GM23338 (cell line): ENCODE measurements around the gene FAM50A. TPM values are rescaled to one million over a fixed set of nuclear protein-coding genes. Genes with fewer than 3 reads are reported as not detected.
"Not testable (repeated sequence)": the region's sequence is repeated elsewhere in the genome, so short reads cannot be mapped to it uniquely, and the experiment has no call there.

ENCODE experiments used
- ATAC-seq: fragments of 200-7000 bp; cut with Tn5 transposase; 3 replicates; pipeline ENCODE4 v1.9.1; 2020
- DNase-seq: peaks from one replicate; pipeline ENCODE4 v3.0.0-alpha.2; 2015; ENCODE audit warnings: low spot score
- H2AFZ ChIP-seq: fragments of 200-600 bp; sonication (generic); 2 replicates; pipeline ENCODE4 v1.8.0; 2016; ENCODE audit warnings: antibody characterized with exemption, mild to moderate bottlenecking, moderate library complexity
- H3F3A ChIP-seq: fragments of 200-600 bp; sonication (generic); replicated peaks from 2 replicates; pipeline ENCODE4 v1.8.0; 2017; ENCODE audit warnings: antibody characterized with exemption, mixed run types, low read depth
- H3K27ac ChIP-seq: fragments of 200-600 bp; sonication (generic); 2 replicates; pipeline ENCODE4 v1.6.1; 2016; ENCODE audit warnings: low read depth
- H3K27me3 ChIP-seq: fragments of 200-600 bp; sonication (generic); 2 replicates; pipeline ENCODE4 v1.8.0; 2016; ENCODE audit warnings: mild to moderate bottlenecking, mixed run types, moderate library complexity; ENCODE audit not compliant: insufficient read depth
- H3K36me3 ChIP-seq: fragments of 200-600 bp; sonication (generic); 2 replicates; pipeline ENCODE4 v1.8.0; 2016; ENCODE audit warnings: mild to moderate bottlenecking; ENCODE audit not compliant: insufficient read depth
- H3K4me1 ChIP-seq: fragments of 200-600 bp; sonication (generic); 2 replicates; pipeline ENCODE4 v1.8.0; 2016; ENCODE audit warnings: mild to moderate bottlenecking, moderate library complexity; ENCODE audit not compliant: insufficient read depth
- H3K4me2 ChIP-seq: fragments of 200-600 bp; sonication (generic); 2 replicates; pipeline ENCODE4 v1.7.1; 2017; ENCODE audit warnings: mixed run types
- H3K4me3 ChIP-seq: fragments of 200-600 bp; sonication (generic); 2 replicates; pipeline ENCODE4 v1.6.1; 2016; ENCODE audit warnings: mixed run types
- H3K79me2 ChIP-seq: fragments of 200-600 bp; sonication (generic); replicated peaks from 2 replicates; pipeline ENCODE4 v1.8.0; 2017; ENCODE audit warnings: mild to moderate bottlenecking; ENCODE audit not compliant: insufficient read depth
- H3K9me2 ChIP-seq: fragments of 200-600 bp; sonication (generic); 2 replicates; pipeline ENCODE4 v1.8.0; 2017; ENCODE audit not compliant: insufficient read depth
- H4K20me1 ChIP-seq: fragments of 200-600 bp; sonication (generic); replicated peaks from 2 replicates; pipeline ENCODE4 v1.8.0; 2017; ENCODE audit warnings: mild to moderate bottlenecking; ENCODE audit not compliant: insufficient read depth
- H3K27ac Mint-ChIP-seq: 2 replicates; pipeline ENCODE4 v1.8.0; 2020; ENCODE audit warnings: inconsistent platforms, mild to moderate bottlenecking, moderate library complexity, mixed read lengths
- H3K27me3 Mint-ChIP-seq: 3 replicates; pipeline ENCODE4 v1.8.0; 2022; ENCODE audit warnings: low read depth, mild to moderate bottlenecking, moderate library complexity, mixed read lengths, inconsistent platforms; ENCODE audit not compliant: insufficient read depth, poor library complexity
- H3K36me3 Mint-ChIP-seq: 3 replicates; pipeline ENCODE4 v1.8.0; 2021; ENCODE audit warnings: low read depth, mild to moderate bottlenecking, inconsistent platforms, moderate library complexity, mixed read lengths
- H3K4me1 Mint-ChIP-seq: 3 replicates; pipeline ENCODE4 v1.8.0; 2020; ENCODE audit warnings: mild to moderate bottlenecking, inconsistent platforms, mixed read lengths
- H3K4me3 Mint-ChIP-seq: 3 replicates; pipeline ENCODE4 v1.8.0; 2021; ENCODE audit warnings: moderate library complexity, mild to moderate bottlenecking, inconsistent platforms, mixed read lengths
- H3K9me3 Mint-ChIP-seq: 3 replicates; pipeline ENCODE4 v1.8.0; 2020; ENCODE audit warnings: moderate library complexity, mild to moderate bottlenecking, inconsistent platforms, mixed read lengths
- CREB1 ChIP-seq: fragments of 250-450 bp; sonication (Bioruptor Pico); IDR thresholded peaks from 2 replicates; pipeline ENCODE4 v1.5.0; 2020; ENCODE audit warnings: low read depth, mild to moderate bottlenecking, moderate library complexity
- ETS1 ChIP-seq: IDR thresholded peaks from 2 replicates; pipeline ENCODE4 v1.6.1; 2016; ENCODE audit warnings: antibody characterized with exemption
- EZH2 ChIP-seq: fragments of 200-600 bp; sonication (generic); IDR thresholded peaks from one replicate; pipeline ENCODE4 v1.8.0; 2017; ENCODE audit warnings: antibody characterized with exemption, mild to moderate bottlenecking, low read depth; ENCODE audit not compliant: unreplicated experiment
- EZH2phosphoT487 ChIP-seq: fragments of 200-600 bp; sonication (generic); IDR thresholded peaks from one replicate; pipeline ENCODE4 v1.8.1; 2018; ENCODE audit warnings: antibody characterized with exemption; ENCODE audit not compliant: unreplicated experiment
- POLR2AphosphoS5 ChIP-seq: IDR thresholded peaks from 2 replicates; pipeline ENCODE4 v1.6.1; 2016; ENCODE audit warnings: antibody characterized with exemption, low read depth
- REST ChIP-seq: IDR thresholded peaks from one replicate; pipeline ENCODE4 v1.6.1; 2018; ENCODE audit warnings: antibody characterized with exemption; ENCODE audit not compliant: unreplicated experiment
- STAT1 ChIP-seq: IDR thresholded peaks from one replicate; pipeline ENCODE4 v1.6.1; 2016; ENCODE audit warnings: antibody characterized with exemption; ENCODE audit not compliant: unreplicated experiment
- microRNA-seq: library from miRNA; unstranded; fragments of <30 nt; microRNA quantifications from one replicate; pipeline ENCODE4, GENCODE V29; 2017
- polyA plus RNA-seq: library from polyadenylated mRNA; unstranded; fragments of >200 nt; fragmentation: Nextera tagmentation; extraction: Ambion mirVana; gene quantifications from 2 replicates; pipeline ENCODE4 v1.2.1, GENCODE V29; 2016
- small RNA-seq: library from RNA; depleted of rRNA; stranded (forward); fragments of <200 nt; gene quantifications from one replicate; pipeline ENCODE3, GENCODE V24; 2014; ENCODE audit warnings: low replicate concordance
- total RNA-seq: library from RNA; depleted of rRNA; stranded (reverse); fragments of >200 nt; shearing (Covaris generic); gene quantifications from 2 replicates; pipeline ENCODE4 v1.2.3, GENCODE V29; 2014; rRNA removed

Gene FAM50A
- total and polyA plus RNA-seq, 2 experiments from 2014 or later: 23.9 to 77.6 TPM

- TF ChIP-seq CREB1 (CRISPR knock-in tag) (no peak), EZH2 (no peak), ETS1 (no peak), STAT1 (no peak)
Observed at GRCh38 chrX:154494715-154495114, 50.8 kb downstream of the FAM50A start (continued).

GRCh38 chrX:154495472-154495922, 51.6 kb downstream of the FAM50A start:
- no peak overlapping the region for H3K4me3 ChIP-seq
- no peak for TF ChIP-seq EZH2phosphoT487
- TF ChIP-seq POLR2AphosphoS5: no peak
- no peak for TF ChIP-seq REST
- H3K27me3 ChIP-seq: no peaks in the 10 kb centered on the region
- peaks cover 5% of the 10 kb centered on the region for H3K27me3 Mint-ChIP-seq
- no peaks in the 10 kb centered on the region for H3F3A ChIP-seq
- no peak overlapping the region for H3K4me2 ChIP-seq
- H3K27ac ChIP-seq: no peak overlapping the region
- DNase-seq (no peak), ATAC-seq (no peak)
- no peak overlapping the region for H3K4me3 Mint-ChIP-seq
- no peaks in the 10 kb centered on the region for H3K9me2 ChIP-seq
- H3K27ac Mint-ChIP-seq: no peak overlapping the region
- no peak overlapping the region for H2AFZ ChIP-seq
- H3K36me3 ChIP-seq: no peaks in the 10 kb centered on the region
- H3K4me1 Mint-ChIP-seq: no peaks in the 10 kb centered on the region
- no peaks in the 10 kb centered on the region for H3K36me3 Mint-ChIP-seq
- H3K9me3 Mint-ChIP-seq: no peaks in the 10 kb centered on the region
- no peaks in the 10 kb centered on the region for H4K20me1 ChIP-seq
- H3K79me2 ChIP-seq: no peaks in the 10 kb centered on the region
- H3K4me1 ChIP-seq: no peaks in the 10 kb centered on the region

- not testable (repeated sequence) for H3K4me1 ChIP-seq, H3K9me2 ChIP-seq, H3K4me2 ChIP-seq, H3K79me2 ChIP-seq, H3K36me3 Mint-ChIP-seq, DNase-seq, H3K27me3 ChIP-seq, H3K4me3 Mint-ChIP-seq, H2AFZ ChIP-seq, H3K4me1 Mint-ChIP-seq, H3K36me3 ChIP-seq, H3F3A ChIP-seq, H3K4me3 ChIP-seq, H3K27ac ChIP-seq, H3K9me3 Mint-ChIP-seq, H3K27ac Mint-ChIP-seq, H4K20me1 ChIP-seq, H3K27me3 Mint-ChIP-seq, ATAC-seq
Observed at GRCh38 chrX:154496591-154497137, 52.7 kb downstream of the FAM50A start.

Small RNA genes within 50 kb of the gene (microRNA-seq; reads per million reads assigned to microRNA genes)
- not detected for gene MIR6858

Small RNA genes within 50 kb of the gene (small RNA-seq; reads per million reads assigned to genes)
- gene MIR6858 (not detected), gene RN7SL697P (not detected), gene SNORA70 (not detected)

Other genes with a start within 250 kb of the FAM50A start
- gene OPN1MW2, start 224.4 kb upstream of the FAM50A start, total RNA-seq: not detected in 2 replicates
- not detected in 2 replicates for gene OPN1MW2, start 224.4 kb upstream of the FAM50A start, polyA plus RNA-seq
- gene OPN1MW3, start 186.6 kb upstream of the FAM50A start, total RNA-seq: not detected in 2 replicates
- not detected in 2 replicates for gene OPN1MW3, start 186.6 kb upstream of the FAM50A start, polyA plus RNA-seq
- not detected in 2 replicates for gene TEX28, start 149.0 kb upstream of the FAM50A start, total RNA-seq
- gene TEX28, start 149.0 kb upstream of the FAM50A start, polyA plus RNA-seq: not detected in 2 replicates
- gene TKTL1, start 148.3 kb upstream of the FAM50A start, total RNA-seq: not detected in 2 replicates
- gene TKTL1, start 148.3 kb upstream of the FAM50A start, polyA plus RNA-seq: not detected in 2 replicates
- gene FLNA, start 69.5 kb upstream of the FAM50A start, total RNA-seq: 1,228 and 1,445 TPM in 2 replicates
- 579 and 629 TPM in 2 replicates for gene FLNA, start 69.5 kb upstream of the FAM50A start, polyA plus RNA-seq
- gene EMD, start 64.8 kb upstream of the FAM50A start, total RNA-seq: 76.0 and 78.6 TPM in 2 replicates
- gene EMD, start 64.8 kb upstream of the FAM50A start, polyA plus RNA-seq: 74.2 and 78.3 TPM in 2 replicates
- 3,338 and 4,929 TPM in 2 replicates for gene RPL10, start 45.8 kb upstream of the FAM50A start, total RNA-seq
- 1,696 and 1,721 TPM in 2 replicates for gene RPL10, start 45.8 kb upstream of the FAM50A start, polyA plus RNA-seq
- 16.0 and 16.1 TPM in 2 replicates for gene DNASE1L1, start 34.9 kb upstream of the FAM50A start, total RNA-seq
- 3.3 and 4.1 TPM in 2 replicates for gene DNASE1L1, start 34.9 kb upstream of the FAM50A start, polyA plus RNA-seq
- gene TAFAZZIN, start 32.6 kb upstream of the FAM50A start, total RNA-seq: 36.0 and 43.3 TPM in 2 replicates
- gene TAFAZZIN, start 32.6 kb upstream of the FAM50A start, polyA plus RNA-seq: 24.1 and 26.1 TPM in 2 replicates
- 52.1 and 53.4 TPM in 2 replicates for gene ATP6AP1, start 15.5 kb upstream of the FAM50A start, total RNA-seq
- 37.7 and 39.4 TPM in 2 replicates for gene ATP6AP1, start 15.5 kb upstream of the FAM50A start, polyA plus RNA-seq
- 95.9 and 96.1 TPM in 2 replicates for gene GDI1, start 7.0 kb upstream of the FAM50A start, total RNA-seq
- 48.5 and 49.1 TPM in 2 replicates for gene GDI1, start 7.0 kb upstream of the FAM50A start, polyA plus RNA-seq
- gene PLXNA3, start 14.1 kb downstream of the FAM50A start, total RNA-seq: 5.4 and 7.0 TPM in 2 replicates
- 2.7 and 4.1 TPM in 2 replicates for gene PLXNA3, start 14.1 kb downstream of the FAM50A start, polyA plus RNA-seq
- gene LAGE3, start 35.1 kb downstream of the FAM50A start, total RNA-seq: 60.3 and 71.0 TPM in 2 replicates
- gene LAGE3, start 35.1 kb downstream of the FAM50A start, polyA plus RNA-seq: 76.5 and 84.5 TPM in 2 replicates
- 39.0 and 43.7 TPM in 2 replicates for gene UBL4A, start 42.5 kb downstream of the FAM50A start, total RNA-seq
- gene UBL4A, start 42.5 kb downstream of the FAM50A start, polyA plus RNA-seq: 15.2 and 15.6 TPM in 2 replicates
- 9.5 and 17.6 TPM in 2 replicates for gene SLC10A3, start 46.5 kb downstream of the FAM50A start, total RNA-seq
- gene SLC10A3, start 46.5 kb downstream of the FAM50A start, polyA plus RNA-seq: 7.3 and 7.6 TPM in 2 replicates
- 14.0 and 16.5 TPM in 2 replicates for gene FAM3A, start 72.1 kb downstream of the FAM50A start, total RNA-seq
- gene FAM3A, start 72.1 kb downstream of the FAM50A start, polyA plus RNA-seq: 11.8 and 12.0 TPM in 2 replicates
- gene G6PD, start 102.7 kb downstream of the FAM50A start, total RNA-seq: 66.2 and 66.7 TPM in 2 replicates
- 14.3 and 14.4 TPM in 2 replicates for gene G6PD, start 102.7 kb downstream of the FAM50A start, polyA plus RNA-seq
- 13.5 and 14.9 TPM in 2 replicates for gene IKBKG, start 103.5 kb downstream of the FAM50A start, total RNA-seq
- 11.5 and 12.6 TPM in 2 replicates for gene IKBKG, start 103.5 kb downstream of the FAM50A start, polyA plus RNA-seq
- gene CTAG1A, start 141.0 kb downstream of the FAM50A start, total RNA-seq: not detected in 2 replicates
- gene CTAG1A, start 141.0 kb downstream of the FAM50A start, polyA plus RNA-seq: not detected in 2 replicates
- gene CTAG1B, start 175.1 kb downstream of the FAM50A start, total RNA-seq: not detected in 2 replicates
- not detected in 2 replicates for gene CTAG1B, start 175.1 kb downstream of the FAM50A start, polyA plus RNA-seq
- gene CTAG2, start 209.4 kb downstream of the FAM50A start, total RNA-seq: 0.87 TPM in 1 of 2 replicates, not detected in the other
- gene CTAG2, start 209.4 kb downstream of the FAM50A start, polyA plus RNA-seq: not detected in 2 replicates